SU-DHL-6 (cell line): Measurements from ENCODE around the gene KDM1B.

Experiments
- CTCF ChIP-seq: fragments of 200-600 bp; sonication (generic); IDR thresholded peaks from one replicate; pipeline ENCODE4 v1.5.1; 2017; ENCODE audit warnings: antibody characterized with exemption, mild to moderate bottlenecking, low read length, moderate library complexity; ENCODE audit not compliant: insufficient read depth, poor library complexity, severe bottlenecking
- EZH2phosphoT487 ChIP-seq: fragments of 200-600 bp; sonication (generic), shearing (Covaris generic); conservative IDR thresholded peaks from 2 replicates; pipeline ENCODE4 v1.6.1; 2018; ENCODE audit warnings: mild to moderate bottlenecking, antibody characterized with exemption, low read length, moderate library complexity, mixed read lengths

DNA sequence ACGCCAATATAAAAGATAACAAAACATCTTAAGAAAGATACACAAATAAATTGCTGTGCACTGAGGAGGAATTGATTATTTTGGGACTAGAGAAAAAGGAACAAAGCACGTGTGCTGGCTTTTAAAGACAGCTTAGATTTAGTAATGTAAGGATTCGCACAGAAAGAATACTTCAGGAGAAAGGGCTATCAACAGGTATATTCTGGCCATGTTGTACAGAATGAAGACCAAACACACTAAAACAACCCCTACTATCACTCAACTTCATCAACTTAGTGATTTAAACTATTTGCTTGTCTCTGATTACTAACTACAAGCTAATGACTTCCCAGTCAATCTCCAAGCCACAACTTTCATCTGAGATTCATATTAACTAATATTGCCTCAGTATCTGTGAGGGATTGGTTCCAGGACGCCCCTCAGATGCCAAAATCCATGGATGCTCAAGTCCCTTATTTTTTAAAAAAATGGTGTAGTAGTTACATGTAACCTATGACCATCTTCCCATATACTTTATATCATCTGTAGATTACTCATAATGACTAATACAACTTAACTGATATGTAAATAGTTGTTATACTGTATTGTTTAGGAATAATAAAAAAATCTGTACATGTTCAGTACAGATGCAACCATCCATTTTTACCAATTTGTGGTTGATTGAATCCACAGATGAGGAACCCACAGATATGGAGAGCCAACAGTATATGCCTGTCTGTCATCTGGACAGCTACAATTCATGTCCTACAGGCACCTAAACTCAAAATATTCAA, 104.6 kb downstream of the KDM1B start:
- TF ChIP-seq CTCF, result no peak
- TF ChIP-seq EZH2phosphoT487, result no peak
